ENCODE measurements around the gene LYRM4. TPM values are rescaled to one million over a fixed set of nuclear protein-coding genes. Genes with fewer than 3 reads are reported as not detected.

Gene LYRM4
- total and polyA plus RNA-seq, 9 of the 15 experiments (the other 6 are each of a cell fraction or from before 2014, with no cell fraction given) = 24.2 to 69.4 (median 41.8) TPM

- TF ChIP-seq CBFA2T2 (conservative IDR thresholded peaks at IDR 0.05) (peak; percentile 71), ZNF592 (IDR thresholded peaks at IDR 0.05) (peak; percentile 71), FOSL1 (tag; conservative IDR thresholded peaks at IDR 0.05) (peak; percentile 42; the same call in 1 of the 2 replicates), MITF (IDR thresholded peaks at IDR 0.05) (no peak), NFIC (IDR thresholded peaks at IDR 0.05) (peak; percentile 40), STAT5A (IDR thresholded peaks at IDR 0.05; ENCODE audit: borderline replicate concordance, low read length) (peak; percentile 75), CBFA2T3 (IDR thresholded peaks at IDR 0.05) (peak; percentile 85), KDM1A (IDR thresholded peaks at IDR 0.05) (peak in 1 of 2 experiments; percentile 30; a peak in 1 of 4 replicates), HDAC3 (IDR thresholded peaks at IDR 0.05; ENCODE audit: borderline replicate concordance, partially characterized antibody) (peak; percentile 38), POLR2AphosphoS5 (IDR thresholded peaks at IDR 0.05; ENCODE audit: control insufficient read depth, insufficient read depth, low read depth, low read length) (peak; percentile 62; the same call in 1 of the 2 replicates), YY1 (IDR thresholded peaks at IDR 0.05; ENCODE audit: borderline replicate concordance in 1 of 3, control insufficient read depth in 1 of 3, extremely low read depth in 1 of 3, insufficient read depth in 3 of 3, insufficient read length in 1 of 3, insufficient replicate concordance in 2 of 3, low read depth in 1 of 3, low read length in 2 of 3) (no peak), PHB2 (IDR thresholded peaks at IDR 0.05; ENCODE audit: low read depth) (no peak), NR2F6 (CRISPR knock-in tag; IDR thresholded peaks at IDR 0.05) (no peak), DACH1 (IDR thresholded peaks at IDR 0.05; ENCODE audit: partially characterized antibody) (peak; percentile 40), EP400 (IDR thresholded peaks at IDR 0.05) (peak; percentile 66), TRIM24 (IDR thresholded peaks at IDR 0.05) (0 out of 4 replicates have a peak, but pooled peaks of 1 of the 2 experiments have one; percentile 10), CXXC5 (CRISPR knock-in tag; IDR thresholded peaks at IDR 0.05) (peak; percentile 31), BHLHE40 (IDR thresholded peaks at IDR 0.05; ENCODE audit: low read length) (peak; percentile 58), HDAC1 (IDR thresholded peaks at IDR 0.05) (peak in 1 of 2 experiments; percentile 85; a peak in 3 of 4 replicates), SMARCC2 (IDR thresholded peaks at IDR 0.05; ENCODE audit: low read depth) (peak; percentile 28; the same call in 1 of the 2 replicates), GATAD2A (IDR thresholded peaks at IDR 0.05) (0 out of 2 replicates have a peak, but pooled peaks have one; percentile 47), RFX1 (IDR thresholded peaks at IDR 0.05) (0 out of 2 replicates have a peak, but pooled peaks have one; percentile 3), MTA2 (IDR thresholded peaks at IDR 0.05; ENCODE audit: low read depth) (peak; percentile 66; the same call in 1 of the 2 replicates), TEAD4 (IDR thresholded peaks at IDR 0.05; ENCODE audit: low read length) (peak; percentile 82), TEAD4 (CRISPR knock-in tag; IDR thresholded peaks at IDR 0.05; ENCODE audit: borderline replicate concordance) (no peak), ELF1 (tag; IDR thresholded peaks at IDR 0.05) (peak; percentile 33; the same call in 1 of the 2 replicates)
Observed at GRCh38 chr6:5270093-5270680, 9.4 kb upstream of the LYRM4 start (continued).

All from K562 (cell line).